ENCODE measurements around the gene BMP7. TPM values are rescaled to one million over a fixed set of nuclear protein-coding genes. Genes with fewer than 3 reads are reported as not detected.

Gene BMP7
- total and polyA plus RNA-seq, 11 donors, result 0.72 to 12.3 (median 3.7) TPM

DNA sequence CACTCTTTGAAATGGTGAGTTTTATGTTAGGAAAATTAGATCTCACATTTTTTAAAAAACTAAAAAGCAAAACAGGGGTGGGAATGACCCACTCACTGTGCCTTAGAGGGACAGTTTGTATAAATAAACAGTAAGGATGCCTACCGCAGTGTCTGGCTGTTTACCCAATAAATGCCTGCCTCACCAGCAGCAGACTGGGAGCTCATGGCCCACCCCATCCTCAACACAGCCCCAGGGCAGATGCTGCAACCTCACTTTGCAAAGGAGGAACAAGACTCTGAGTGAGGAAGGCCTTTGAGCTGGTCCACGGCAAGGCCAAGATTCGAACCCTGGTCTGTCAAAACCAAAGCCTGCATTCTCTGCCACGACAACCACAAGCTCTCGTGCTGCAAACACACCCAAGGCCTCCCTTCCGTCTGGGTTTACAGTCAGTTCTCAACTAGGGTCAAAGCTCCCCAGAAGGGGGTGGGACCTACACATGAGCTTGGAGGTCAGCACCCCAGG lies 77.8 kb downstream of the BMP7 start:
- no peak overlapping the region for H3K27ac ChIP-seq
- intact Hi-C loops (cut with DNase I), result loop anchor here in 1 of 10 donors (10.0 kb wide), 1 partner anchor 46 kb away; no protein-coding TSS in a partner anchor
- no peaks in the 10 kb centered on the region for H3K27me3 ChIP-seq
- TF ChIP-seq, protein P1, sequence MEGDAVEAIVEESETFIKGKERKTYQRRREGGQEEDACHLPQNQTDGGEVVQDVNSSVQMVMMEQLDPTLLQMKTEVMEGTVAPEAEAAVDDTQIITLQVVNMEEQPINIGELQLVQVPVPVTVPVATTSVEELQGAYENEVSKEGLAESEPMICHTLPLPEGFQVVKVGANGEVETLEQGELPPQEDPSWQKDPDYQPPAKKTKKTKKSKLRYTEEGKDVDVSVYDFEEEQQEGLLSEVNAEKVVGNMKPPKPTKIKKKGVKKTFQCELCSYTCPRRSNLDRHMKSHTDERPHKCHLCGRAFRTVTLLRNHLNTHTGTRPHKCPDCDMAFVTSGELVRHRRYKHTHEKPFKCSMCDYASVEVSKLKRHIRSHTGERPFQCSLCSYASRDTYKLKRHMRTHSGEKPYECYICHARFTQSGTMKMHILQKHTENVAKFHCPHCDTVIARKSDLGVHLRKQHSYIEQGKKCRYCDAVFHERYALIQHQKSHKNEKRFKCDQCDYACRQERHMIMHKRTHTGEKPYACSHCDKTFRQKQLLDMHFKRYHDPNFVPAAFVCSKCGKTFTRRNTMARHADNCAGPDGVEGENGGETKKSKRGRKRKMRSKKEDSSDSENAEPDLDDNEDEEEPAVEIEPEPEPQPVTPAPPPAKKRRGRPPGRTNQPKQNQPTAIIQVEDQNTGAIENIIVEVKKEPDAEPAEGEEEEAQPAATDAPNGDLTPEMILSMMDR (IDR thresholded peaks at IDR 0.05), result no peak
- TF ChIP-seq POLR2A (IDR thresholded peaks at IDR 0.05), result no peak
- H3K9me3 ChIP-seq, result no peaks in the 10 kb centered on the region
- DNase-seq (no peak), ATAC-seq (no peak)
- H3K4me1 ChIP-seq, result no peaks in the 10 kb centered on the region
- no peak overlapping the region for H3K4me3 ChIP-seq
- WGBS, 4 donors, result 77 to 88% (median 85%) methylated on average over 6 of the region's 6 CpGs
- no peaks in the 10 kb centered on the region for H3K36me3 ChIP-seq

DNA sequence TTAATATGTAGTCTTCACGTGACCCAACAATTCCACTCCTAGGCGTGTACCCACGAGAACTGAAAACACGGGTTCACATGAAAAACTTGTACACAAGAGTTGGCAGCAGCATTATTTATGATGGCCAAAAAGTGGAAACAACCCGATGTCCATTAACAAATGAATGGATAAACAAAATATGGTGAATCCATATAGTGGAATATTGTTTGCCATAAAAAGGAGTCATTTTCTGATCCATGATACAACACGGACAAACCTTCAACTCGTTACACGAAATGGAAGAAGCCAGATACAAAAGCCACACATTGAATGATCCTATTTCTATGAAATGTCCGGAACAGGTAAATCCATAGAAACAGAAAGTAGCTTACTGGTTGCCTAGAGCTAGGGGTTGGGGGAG lies 78.4 kb downstream of the BMP7 start:
- DNase-seq (no peak), ATAC-seq (no peak)
- no peaks in the 10 kb centered on the region for H3K36me3 ChIP-seq
- 84 to 93% (median 90%) methylated on average over 9 of the region's 9 CpGs for WGBS, 4 donors
- TF ChIP-seq POLR2A (IDR thresholded peaks at IDR 0.05), result no peak
- TF ChIP-seq, protein P1 (IDR thresholded peaks at IDR 0.05), result no peak
- H3K4me1 ChIP-seq, result no peaks in the 10 kb centered on the region
- intact Hi-C loops (cut with DNase I), result loop anchor here in 1 of 10 donors (10.0 kb wide), 1 partner anchor 47 kb away; no protein-coding TSS in a partner anchor
- H3K27me3 ChIP-seq, result no peaks in the 10 kb centered on the region
- H3K4me3 ChIP-seq, result no peak overlapping the region
- no peak overlapping the region for H3K27ac ChIP-seq
- H3K9me3 ChIP-seq, result no peaks in the 10 kb centered on the region

DNA sequence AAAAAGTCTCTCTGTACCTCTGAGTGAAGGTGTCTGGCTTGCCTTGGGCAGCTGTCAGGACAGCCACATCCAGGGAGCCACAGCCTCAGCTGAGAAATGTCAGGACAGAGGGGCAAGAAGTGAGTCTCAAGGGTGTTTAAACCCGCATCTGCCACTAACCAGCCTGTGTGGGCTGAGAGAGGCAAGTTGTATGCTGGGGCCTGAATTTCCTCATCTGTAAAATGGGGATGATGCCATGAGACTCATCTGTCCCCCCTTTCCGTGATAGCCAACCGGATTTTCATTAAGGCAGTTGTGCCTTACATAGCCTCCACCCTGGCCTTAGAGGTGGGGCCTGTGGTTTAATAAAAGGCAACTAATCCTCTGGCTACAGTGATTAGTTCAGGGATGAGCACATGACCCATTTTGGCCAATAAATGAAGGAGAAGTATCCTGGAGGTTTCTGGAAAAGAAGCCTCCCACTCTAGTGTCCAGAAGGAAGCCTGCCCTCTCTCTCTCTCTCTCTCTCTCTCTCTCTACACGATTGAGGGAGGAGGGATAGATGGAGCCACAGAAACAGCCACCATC lies 79.3 kb downstream of the BMP7 start:
- TF ChIP-seq, protein P1 (IDR thresholded peaks at IDR 0.05), result no peak
- no peak for TF ChIP-seq POLR2A (IDR thresholded peaks at IDR 0.05)
- Histone ChIP-seq H3K27me3 (peaks cover 0 to 4% (median 0%) of the 10 kb centered on the region in 9 donors), H3K4me3 (no peak overlapping the region), H3K9me3 (no peaks in the 10 kb centered on the region), H3K36me3 (no peaks in the 10 kb centered on the region), H3K4me1 (no peaks in the 10 kb centered on the region), H3K27ac (no peak overlapping the region)
- DNase-seq (no peak), ATAC-seq (no peak)
- intact Hi-C loops (cut with DNase I), result loop anchor here in 1 of 10 donors (10.0 kb wide), 1 partner anchor 48 kb away; no protein-coding TSS in a partner anchor
- WGBS, 4 donors, result 72 to 84% (median 81%) methylated on average over 4 of the region's 4 CpGs

DNA sequence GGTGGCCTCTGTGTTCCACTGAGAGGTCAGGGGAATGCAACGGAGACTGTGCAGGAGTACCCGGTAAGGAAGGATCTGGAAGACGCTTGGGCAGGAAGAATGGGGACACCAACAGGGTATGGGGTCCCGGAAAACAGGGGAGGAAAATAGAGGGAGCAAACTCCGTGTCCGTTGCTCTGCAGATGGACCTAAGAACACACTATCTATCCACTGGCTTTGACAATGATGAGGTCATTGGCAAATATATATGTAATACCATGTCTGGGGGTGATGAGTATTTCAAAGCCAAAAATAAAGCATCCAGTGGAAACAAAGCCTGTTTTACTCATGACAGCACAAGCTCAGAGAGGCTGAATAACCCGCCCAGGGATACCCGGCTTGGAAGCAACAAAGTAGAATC lies 80.2 kb downstream of the BMP7 start:
- no peak for TF ChIP-seq POLR2A (IDR thresholded peaks at IDR 0.05)
- TF ChIP-seq, protein P1 (IDR thresholded peaks at IDR 0.05), result no peak
- H3K4me1 ChIP-seq, result no peaks in the 10 kb centered on the region
- no peak overlapping the region for H3K27ac ChIP-seq
- peaks cover 0 to 5% (median 0%) of the 10 kb centered on the region in 9 donors for H3K27me3 ChIP-seq
- intact Hi-C loops (cut with DNase I), result loop anchor here in 1 of 10 donors (10.0 kb wide), 1 partner anchor 49 kb away; no protein-coding TSS in a partner anchor
- no peaks in the 10 kb centered on the region for H3K9me3 ChIP-seq
- no peaks in the 10 kb centered on the region for H3K36me3 ChIP-seq
- ATAC-seq, result no peak
- 80 to 85% (median 81%) methylated on average over 8 of the region's 8 CpGs for WGBS, 4 donors
- H3K4me3 ChIP-seq, result no peak overlapping the region
- no peak for DNase-seq
